ENCODE results near the gene DLL1.

The DLL1 gene

GRCh38 chr6:170249817-170250216 lies 41.1 kb downstream of the DLL1 start:
- DNase-seq (ENCODE audit: low spot score): no peak

- no peak for DNase-seq (ENCODE audit: low spot score)
Measured at GRCh38 chr6:170248861-170249600, 41.8 kb downstream of the DLL1 start.

GRCh38 chr6:170248111-170248805 lies 42.6 kb downstream of the DLL1 start:
- DNase-seq (ENCODE audit: low spot score): peak; percentile 40

GRCh38 chr6:170247178-170247701 lies 43.6 kb downstream of the DLL1 start:
- no peak for DNase-seq (ENCODE audit: low spot score)

GRCh38 chr6:170245475-170245992 lies 45.3 kb downstream of the DLL1 start:
- no peak for DNase-seq (ENCODE audit: low spot score)

GRCh38 chr6:170244721-170245474 lies 46.0 kb downstream of the DLL1 start:
- DNase-seq (ENCODE audit: low spot score): no peak

GRCh38 chr6:170243791-170244291 lies 47.0 kb downstream of the DLL1 start:
- no peak for DNase-seq (ENCODE audit: low spot score)

- DNase-seq (ENCODE audit: low spot score): no peak
Measured at GRCh38 chr6:170243386-170243785, 47.5 kb downstream of the DLL1 start.

- no peak for DNase-seq (ENCODE audit: low spot score)
Measured at GRCh38 chr6:170238741-170239565, 51.9 kb downstream of the DLL1 start.

- no peak for DNase-seq (ENCODE audit: low spot score)
Measured at GRCh38 chr6:170237999-170238740, 52.7 kb downstream of the DLL1 start.

GRCh38 chr6:170236131-170236836 lies 54.6 kb downstream of the DLL1 start:
- DNase-seq (ENCODE audit: low spot score): no peak

- no peak for DNase-seq (ENCODE audit: low spot score)
Measured at GRCh38 chr6:170235391-170236125, 55.3 kb downstream of the DLL1 start.

- DNase-seq (ENCODE audit: low spot score): no peak
Measured at GRCh38 chr6:170234419-170234818, 56.5 kb downstream of the DLL1 start.

- no peak for DNase-seq (ENCODE audit: low spot score)
Measured at GRCh38 chr6:170233286-170234205, 57.3 kb downstream of the DLL1 start.
